ELR (cell line): Measurements from ENCODE around the gene AGXT.
A peak's percentile ranks its signal among the peaks of the same experiment; 100 is the strongest.
"Not testable (repeated sequence)": the region's sequence is repeated elsewhere in the genome, so short reads cannot be mapped to it uniquely, and the experiment has no call there.

Experiments
- DNase-seq: peaks from one replicate; pipeline ENCODE4 v3.0.0-alpha.2; 2015; ENCODE audit warnings: low read depth

AGXT gene

GRCh38 chr2:240840435-240841060 is 28.1 kb upstream of the AGXT start:
- peak; percentile 82 for DNase-seq

GRCh38 chr2:240846309-240846708 is 22.3 kb upstream of the AGXT start:
- not testable (repeated sequence) for DNase-seq

- no peak for DNase-seq
Measured at GRCh38 chr2:240846873-240847595, 21.6 kb upstream of the AGXT start.

- no peak for DNase-seq
Measured at GRCh38 chr2:240847817-240848216, 20.8 kb upstream of the AGXT start.

GRCh38 chr2:240848900-240849680 is 19.5 kb upstream of the AGXT start:
- no peak for DNase-seq

- no peak for DNase-seq
Measured at GRCh38 chr2:240850026-240850425, 18.6 kb upstream of the AGXT start.

- DNase-seq: no peak
Measured at GRCh38 chr2:240850756-240851077, 17.9 kb upstream of the AGXT start.

GRCh38 chr2:240851078-240851991 is 17.3 kb upstream of the AGXT start:
- peak; percentile 74 for DNase-seq

GRCh38 chr2:240852671-240853314 is 15.8 kb upstream of the AGXT start:
- DNase-seq: no peak

- no peak for DNase-seq
Measured at GRCh38 chr2:240855670-240856069, 13.0 kb upstream of the AGXT start.

GRCh38 chr2:240856151-240856980 is 12.3 kb upstream of the AGXT start:
- peak; percentile 30 for DNase-seq

GRCh38 chr2:240857039-240858008 is 11.3 kb upstream of the AGXT start:
- no peak for DNase-seq

GRCh38 chr2:240858321-240858720 is 10.3 kb upstream of the AGXT start:
- DNase-seq: no peak

GRCh38 chr2:240858871-240859270 is 9.8 kb upstream of the AGXT start:
- no peak for DNase-seq

- DNase-seq: no peak
Measured at GRCh38 chr2:240861547-240861946, 7.1 kb upstream of the AGXT start.

- DNase-seq: no peak
Measured at GRCh38 chr2:240864475-240864874, 4.1 kb upstream of the AGXT start.

GRCh38 chr2:240865391-240865790 is 3.2 kb upstream of the AGXT start:
- DNase-seq: no peak

- no peak for DNase-seq
Measured at GRCh38 chr2:240869109-240869955, 708 bp downstream of the AGXT start.
